Stimulated activated CD8-positive, alpha-beta memory T cell treated with anti-CD3 and anti-CD28 coated beads, Interleukin-4, amount 100 ng/mL, for 1 hour (primary cell): ENCODE measurements around the gene MLST8.

Experiments
- DNase-seq, 2 donors: peaks; one replicate each; pipeline ENCODE4 v3.0.0-alpha.2; 2020; ENCODE audit warnings: low read depth in 2 of 2, low spot score in 1 of 2

Gene MLST8

DNA sequence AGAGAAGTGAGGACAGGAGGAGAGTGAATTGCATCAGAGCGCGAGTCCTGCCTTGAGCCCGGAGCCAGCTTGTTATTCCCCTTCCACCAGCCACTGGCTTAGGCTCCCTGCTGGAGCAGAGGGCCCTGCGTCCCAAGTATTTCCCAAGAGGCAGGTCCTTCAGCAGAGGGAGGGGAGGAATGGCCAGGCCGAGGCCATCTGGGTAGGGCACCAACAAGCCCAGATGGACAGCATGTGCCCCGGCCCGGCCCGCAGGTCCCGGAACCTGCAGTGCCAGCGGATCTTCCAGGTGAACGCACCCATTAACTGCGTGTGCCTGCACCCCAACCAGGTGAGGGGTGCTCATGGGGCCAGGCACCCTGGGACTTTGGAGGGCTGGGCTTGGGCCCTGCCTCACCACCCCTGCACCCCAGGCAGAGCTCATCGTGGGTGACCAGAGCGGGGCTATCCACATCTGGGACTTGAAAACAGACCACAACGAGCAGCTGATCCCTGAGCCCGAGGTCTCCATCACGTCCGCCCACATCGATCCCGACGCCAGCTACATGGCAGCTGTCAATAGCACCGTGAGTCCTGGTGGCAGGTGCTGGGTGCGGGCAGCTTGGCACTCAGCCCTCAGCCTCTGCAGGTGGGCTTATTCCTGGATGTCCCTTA lies 1.7 kb downstream of the MLST8 start:
- no peak for DNase-seq

GRCh38 chr16:2207872-2208271 lies 2.6 kb downstream of the MLST8 start:
- no peak for DNase-seq

DNA sequence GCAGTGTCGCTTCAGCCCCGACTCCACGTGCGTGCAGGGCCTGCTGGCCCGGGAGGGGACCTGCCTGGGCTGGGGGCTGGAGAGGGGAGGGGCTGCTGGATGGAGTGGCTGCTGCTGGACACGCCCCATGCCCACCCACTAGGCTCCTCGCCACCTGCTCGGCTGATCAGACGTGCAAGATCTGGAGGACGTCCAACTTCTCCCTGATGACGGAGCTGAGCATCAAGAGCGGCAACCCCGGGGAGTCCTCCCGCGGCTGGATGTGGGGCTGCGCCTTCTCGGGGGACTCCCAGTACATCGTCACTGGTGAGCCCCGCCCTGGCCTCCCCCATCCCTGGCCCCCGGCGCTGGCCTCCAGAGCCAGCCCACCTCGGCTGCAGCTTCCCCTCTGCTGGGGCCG lies 3.1 kb downstream of the MLST8 start:
- no peak for DNase-seq

- DNase-seq = no peak
Observed at GRCh38 chr16:2208772-2209171, 3.5 kb downstream of the MLST8 start.

GRCh38 chr16:2209258-2210008 lies 4.2 kb downstream of the MLST8 start:
- no peak for DNase-seq

DNA sequence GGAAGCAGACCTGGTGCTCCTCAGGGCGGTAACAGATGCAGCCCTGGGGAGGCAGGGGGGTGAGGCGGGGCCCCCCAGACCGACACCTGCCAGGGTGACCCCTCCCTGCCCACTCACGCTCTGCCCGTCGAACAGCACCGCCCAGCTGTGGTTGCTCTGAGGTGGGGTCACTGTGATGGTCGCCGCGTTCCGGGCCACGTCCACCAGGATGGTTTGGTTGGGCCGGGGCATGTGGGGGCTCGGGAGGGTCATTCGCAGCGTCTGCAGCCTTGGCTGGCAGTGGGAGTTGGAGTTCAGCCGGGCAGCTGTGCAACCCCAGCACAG lies 4.7 kb downstream of the MLST8 start:
- no peak for DNase-seq

GRCh38 chr16:2210386-2211365 lies 5.4 kb downstream of the MLST8 start, which contains the start of gene BRICD5:
TSS of gene BRICD5 (minus strand) at chr16:2210863. CDS start at chr16:2210833, 30 bp downstream.
- no peak for DNase-seq

GRCh38 chr16:2211923-2212347 lies 6.7 kb downstream of the MLST8 start:
- DNase-seq = no peak

DNA sequence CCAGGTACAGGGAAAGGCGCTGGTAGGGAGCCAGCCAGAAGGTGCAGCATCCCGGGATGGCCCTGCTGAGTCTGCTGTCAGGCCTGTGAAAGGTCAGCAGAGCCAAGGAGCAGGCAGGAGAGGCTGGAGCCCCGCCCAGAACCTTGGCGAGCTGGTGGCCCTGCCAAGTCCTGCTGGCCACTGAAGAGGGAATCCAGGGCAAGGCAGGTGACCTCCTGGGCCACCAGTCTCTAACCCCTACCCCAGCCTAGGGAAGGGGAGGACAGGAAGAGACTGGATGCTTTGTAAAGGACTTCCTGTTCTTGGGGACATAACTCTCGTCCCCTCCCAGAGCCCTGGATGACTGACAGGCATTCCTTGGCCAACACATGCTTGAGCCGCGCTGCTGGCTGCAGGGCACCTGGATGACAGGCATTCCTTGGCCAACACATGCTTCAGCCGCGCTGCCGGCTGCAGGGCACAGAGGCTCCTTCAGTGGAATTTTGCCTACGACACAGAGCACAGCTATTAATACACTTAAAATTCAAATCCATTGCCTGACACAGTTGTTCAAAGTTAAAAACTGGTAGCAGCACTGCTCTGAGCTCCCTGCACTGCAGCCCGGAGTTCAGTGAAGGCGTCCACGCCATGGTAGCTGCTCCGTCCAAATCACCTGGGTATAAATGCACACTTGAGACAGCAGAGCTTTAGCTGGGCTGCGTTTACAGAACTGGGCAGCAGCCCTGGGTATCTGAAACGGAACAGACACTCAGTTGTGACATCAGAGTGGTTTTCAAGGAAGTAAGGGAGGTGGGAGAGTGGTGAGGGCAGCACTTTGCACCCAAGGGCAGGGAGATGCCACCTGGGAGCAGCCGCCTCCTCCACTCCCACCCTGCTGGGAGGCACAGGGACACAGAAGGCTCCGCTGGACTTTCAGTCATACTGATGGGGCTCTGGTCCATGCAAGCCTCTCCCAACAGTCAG lies 7.4 kb downstream of the MLST8 start:
- DNase-seq = no peak

GRCh38 chr16:2213817-2214718 lies 8.8 kb downstream of the MLST8 start:
- no peak for DNase-seq

GRCh38 chr16:2214719-2214968 lies 9.4 kb downstream of the MLST8 start, which contains the start of gene PGP:
TSS of gene PGP (minus strand) at chr16:2214840. CDS start at chr16:2214777, 63 bp downstream.
- DNase-seq = no peak

DNA sequence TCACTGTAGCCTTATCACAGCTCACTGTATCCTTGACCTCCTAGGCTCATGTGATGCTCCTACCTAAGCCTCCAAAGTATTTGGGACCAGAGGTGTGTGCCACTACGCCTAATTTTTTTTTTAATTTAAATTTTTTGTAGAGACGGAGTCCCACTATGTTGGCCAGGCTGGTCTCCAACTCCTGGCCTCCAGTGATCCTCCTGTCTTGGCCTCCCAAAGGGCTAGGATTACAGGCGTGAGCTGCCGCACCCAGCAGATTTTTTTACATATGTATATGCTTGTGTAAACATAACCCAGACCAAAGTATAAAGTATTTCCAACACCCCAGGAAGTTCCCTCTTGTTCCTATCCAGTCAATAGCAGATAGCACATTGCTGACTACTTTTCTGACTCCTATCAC lies 11.1 kb downstream of the MLST8 start:
- no peak for DNase-seq

DNA sequence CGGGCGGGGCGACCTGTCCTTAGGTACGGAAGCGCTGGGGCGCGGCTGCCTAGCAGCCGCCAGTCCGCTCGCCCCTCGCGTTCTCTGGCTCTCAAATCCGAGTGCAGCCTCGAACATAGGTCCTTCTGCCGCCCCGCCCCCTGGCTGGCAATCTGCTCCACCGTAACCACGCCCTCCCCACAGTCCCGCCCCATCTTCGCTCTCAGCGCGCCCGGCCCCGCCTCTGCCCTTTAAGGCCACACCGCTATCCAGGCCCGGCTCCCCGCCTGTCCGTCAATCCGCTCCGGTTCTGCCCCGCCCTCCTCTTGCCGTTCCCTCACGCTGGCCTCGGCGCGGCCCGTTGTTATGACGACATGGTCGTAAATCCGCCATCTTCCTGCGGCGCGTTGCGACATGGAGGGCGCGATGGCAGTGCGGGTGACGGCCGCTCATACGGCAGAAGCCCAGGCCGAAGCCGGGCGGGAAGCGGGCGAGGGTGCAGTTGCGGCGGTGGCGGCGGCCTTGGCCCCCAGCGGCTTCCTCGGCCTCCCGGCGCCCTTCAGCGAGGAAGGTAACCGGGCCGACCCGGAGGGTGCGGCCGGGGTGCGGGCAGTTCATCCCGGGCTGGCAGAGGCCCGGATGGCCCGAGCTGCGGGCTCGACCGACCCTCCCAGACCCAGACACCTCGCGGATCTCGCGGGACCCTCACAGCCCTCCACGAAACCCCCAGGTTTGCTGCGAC lies 18.1 kb downstream of the MLST8 start, which contains the start of gene E4F1:
TSS of gene E4F1 (plus strand) at position 371 of the 721 bp plus-strand sequence. CDS start at position 394, 23 bp downstream.
- peak; percentile 97 for DNase-seq

DNA sequence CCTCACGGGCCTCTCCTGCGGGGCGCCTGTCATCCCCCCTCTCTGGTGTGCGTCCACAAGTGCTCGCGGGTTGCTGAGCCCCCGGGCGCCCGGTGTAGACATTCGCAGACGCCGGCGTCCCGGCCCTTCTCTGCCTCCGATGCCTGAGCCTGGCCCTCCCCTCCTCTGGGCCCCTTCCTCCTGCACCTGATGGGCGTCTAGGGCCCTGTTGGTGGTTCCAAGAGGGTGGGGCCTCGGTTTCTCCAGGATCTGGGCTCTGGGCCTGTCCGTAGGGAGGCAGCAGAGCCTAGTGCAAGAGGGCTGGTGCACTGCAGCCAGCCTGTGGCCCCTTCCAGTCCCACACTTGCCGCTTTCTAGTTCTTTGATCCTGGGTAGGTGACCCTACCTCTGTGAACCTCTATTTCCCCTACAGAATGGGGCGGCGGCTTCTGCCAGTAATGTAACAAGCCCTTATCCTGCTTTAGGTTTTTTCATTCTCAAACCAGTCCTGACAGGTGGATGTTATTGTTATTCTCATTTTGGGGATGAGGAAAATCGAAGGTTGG lies 18.8 kb downstream of the MLST8 start:
- no peak for DNase-seq

DNA sequence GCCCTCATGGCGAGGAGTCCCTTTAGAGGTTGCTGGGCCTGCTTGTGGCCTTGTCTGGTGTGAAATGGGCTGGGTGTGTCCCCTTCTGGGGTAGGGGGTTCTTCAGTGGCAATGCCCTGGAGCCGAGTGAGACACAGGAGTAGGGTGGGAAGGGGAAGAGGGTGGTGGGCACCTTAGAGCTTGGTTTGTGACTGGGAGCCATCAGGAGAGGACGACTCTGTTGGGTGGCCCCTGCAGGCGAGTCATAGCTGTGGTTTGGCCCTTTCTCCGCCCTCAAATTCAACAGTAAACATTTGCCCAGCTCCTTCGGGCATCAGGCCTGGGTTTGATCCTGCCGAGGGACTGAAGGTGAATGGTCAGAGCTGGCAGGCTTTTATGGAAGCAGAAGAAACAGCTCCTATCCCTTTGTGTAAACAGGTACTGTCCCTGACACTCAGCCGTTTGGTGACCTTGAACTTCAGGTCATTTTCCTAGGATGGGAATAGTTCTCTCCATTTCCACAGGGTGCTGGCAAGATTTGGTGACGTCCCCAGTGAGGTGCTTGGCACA lies 21.1 kb downstream of the MLST8 start:
- DNase-seq = no peak

GRCh38 chr16:2226918-2227317 lies 21.7 kb downstream of the MLST8 start:
- DNase-seq = no peak

DNA sequence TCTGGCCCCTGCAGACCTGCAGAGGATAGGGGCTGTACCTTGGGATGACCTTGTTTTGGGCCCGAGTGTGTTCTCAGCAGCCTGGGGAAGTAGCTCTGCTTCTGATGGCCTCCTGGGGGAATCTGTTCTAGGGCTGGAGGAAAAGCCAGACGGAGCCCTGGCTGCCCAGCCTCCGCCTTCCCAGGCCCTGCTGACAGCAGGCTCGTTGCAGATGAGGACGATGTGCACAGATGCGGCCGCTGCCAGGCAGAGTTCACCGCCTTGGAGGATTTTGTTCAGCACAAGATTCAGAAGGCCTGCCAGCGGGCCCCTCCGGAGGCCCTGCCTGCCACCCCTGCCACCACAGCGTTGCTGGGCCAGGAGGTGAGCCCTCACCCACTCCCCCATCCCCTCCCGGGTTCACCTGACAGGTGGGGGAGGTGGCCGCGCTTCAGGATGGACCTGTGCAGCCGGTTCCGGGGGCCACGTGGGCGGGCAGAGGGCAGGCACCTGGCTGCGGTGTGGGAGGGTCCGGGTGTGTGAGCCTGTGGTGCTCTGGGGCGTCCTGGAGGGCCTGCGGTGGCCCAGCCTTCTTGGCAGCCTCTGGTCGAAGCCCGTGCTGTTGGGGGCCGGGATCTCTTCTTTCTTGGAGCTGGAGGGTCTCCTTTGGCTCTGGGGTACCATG lies 23.0 kb downstream of the MLST8 start:
- no peak for DNase-seq

- no peak for DNase-seq
Observed at GRCh38 chr16:2229091-2229490, 23.8 kb downstream of the MLST8 start.
